22Rv1 (cell line): Measurements from ENCODE around the gene TBC1D22A.

Source experiments
- ZFX ChIP-seq: fragments of 450-650 bp; IDR thresholded peaks from 2 replicates; pipeline ENCODE4 v1.6.1; 2017; ENCODE audit warnings: antibody characterized with exemption, borderline replicate concordance
- TF ChIP-seq, protein P1 (sequence below): fragments of 450-650 bp; IDR thresholded peaks from 2 replicates; pipeline ENCODE4 v1.5.1; 2017; ENCODE audit warnings: mild to moderate bottlenecking

DNA sequence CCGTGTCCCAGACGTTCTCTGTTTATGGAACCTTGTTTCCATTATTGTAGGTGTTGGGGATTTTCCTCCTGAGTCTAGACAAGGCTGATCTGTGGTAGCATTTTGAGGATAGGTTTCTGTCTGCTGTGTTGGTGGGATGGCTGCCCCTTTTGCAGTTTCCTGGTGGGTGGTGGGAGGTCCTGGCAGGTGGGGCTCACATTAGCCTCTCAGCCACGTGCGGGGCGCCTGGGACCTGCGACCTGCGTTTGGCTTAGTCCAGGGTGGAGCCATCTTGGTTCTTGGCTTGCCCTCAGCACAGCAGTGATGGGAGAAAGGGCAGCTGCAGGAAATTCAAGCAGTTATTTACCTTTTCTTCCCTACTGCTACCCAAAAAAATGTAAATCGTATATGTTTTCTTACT, 143.4 kb downstream of the TBC1D22A start:
- TF ChIP-seq, protein P1, sequence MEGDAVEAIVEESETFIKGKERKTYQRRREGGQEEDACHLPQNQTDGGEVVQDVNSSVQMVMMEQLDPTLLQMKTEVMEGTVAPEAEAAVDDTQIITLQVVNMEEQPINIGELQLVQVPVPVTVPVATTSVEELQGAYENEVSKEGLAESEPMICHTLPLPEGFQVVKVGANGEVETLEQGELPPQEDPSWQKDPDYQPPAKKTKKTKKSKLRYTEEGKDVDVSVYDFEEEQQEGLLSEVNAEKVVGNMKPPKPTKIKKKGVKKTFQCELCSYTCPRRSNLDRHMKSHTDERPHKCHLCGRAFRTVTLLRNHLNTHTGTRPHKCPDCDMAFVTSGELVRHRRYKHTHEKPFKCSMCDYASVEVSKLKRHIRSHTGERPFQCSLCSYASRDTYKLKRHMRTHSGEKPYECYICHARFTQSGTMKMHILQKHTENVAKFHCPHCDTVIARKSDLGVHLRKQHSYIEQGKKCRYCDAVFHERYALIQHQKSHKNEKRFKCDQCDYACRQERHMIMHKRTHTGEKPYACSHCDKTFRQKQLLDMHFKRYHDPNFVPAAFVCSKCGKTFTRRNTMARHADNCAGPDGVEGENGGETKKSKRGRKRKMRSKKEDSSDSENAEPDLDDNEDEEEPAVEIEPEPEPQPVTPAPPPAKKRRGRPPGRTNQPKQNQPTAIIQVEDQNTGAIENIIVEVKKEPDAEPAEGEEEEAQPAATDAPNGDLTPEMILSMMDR: no peak
- no peak for TF ChIP-seq ZFX
